ENCODE measurements around the gene PTPRN2.

DNA sequence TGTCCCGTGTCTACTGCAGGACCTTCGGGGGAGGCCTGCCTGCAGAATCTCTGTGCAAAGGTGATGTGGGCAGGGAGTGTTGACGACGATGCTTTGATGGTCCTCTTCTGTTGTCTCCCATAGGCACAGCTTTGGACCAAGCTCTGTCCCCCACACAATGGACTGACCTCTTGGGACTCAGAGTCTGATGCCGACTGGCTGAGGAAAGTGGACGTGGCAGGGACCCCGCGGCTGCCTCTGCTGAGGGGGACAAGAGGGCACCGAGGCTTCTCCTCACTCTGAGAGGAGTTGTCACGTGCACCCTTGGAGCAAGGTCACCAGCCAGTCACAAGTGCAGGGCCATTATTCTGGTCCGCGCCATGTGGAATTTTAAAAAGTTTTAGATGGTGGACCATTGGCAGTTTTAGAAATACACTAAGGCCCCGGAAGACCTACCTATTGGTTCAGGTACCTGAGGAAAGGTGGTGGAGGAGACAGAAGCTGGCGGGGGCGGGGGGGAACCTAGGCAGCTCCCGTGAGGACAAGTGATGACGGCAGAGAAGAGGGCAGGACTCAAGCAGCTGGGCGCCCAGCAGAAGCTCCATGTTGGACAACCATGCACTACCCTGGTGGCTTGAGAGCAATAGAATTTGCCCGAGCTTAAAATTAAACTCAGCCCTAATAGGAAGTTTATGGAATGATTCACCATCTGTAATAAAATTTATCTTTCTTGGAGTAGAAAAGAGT lies 331.4 kb downstream of the PTPRN2 start:
- TF ChIP-seq EZH2 (IDR thresholded peaks at IDR 0.05; ENCODE audit: borderline replicate concordance, low read depth, low read length, poor library complexity, severe bottlenecking): no peak
- TF ChIP-seq, protein P1, sequence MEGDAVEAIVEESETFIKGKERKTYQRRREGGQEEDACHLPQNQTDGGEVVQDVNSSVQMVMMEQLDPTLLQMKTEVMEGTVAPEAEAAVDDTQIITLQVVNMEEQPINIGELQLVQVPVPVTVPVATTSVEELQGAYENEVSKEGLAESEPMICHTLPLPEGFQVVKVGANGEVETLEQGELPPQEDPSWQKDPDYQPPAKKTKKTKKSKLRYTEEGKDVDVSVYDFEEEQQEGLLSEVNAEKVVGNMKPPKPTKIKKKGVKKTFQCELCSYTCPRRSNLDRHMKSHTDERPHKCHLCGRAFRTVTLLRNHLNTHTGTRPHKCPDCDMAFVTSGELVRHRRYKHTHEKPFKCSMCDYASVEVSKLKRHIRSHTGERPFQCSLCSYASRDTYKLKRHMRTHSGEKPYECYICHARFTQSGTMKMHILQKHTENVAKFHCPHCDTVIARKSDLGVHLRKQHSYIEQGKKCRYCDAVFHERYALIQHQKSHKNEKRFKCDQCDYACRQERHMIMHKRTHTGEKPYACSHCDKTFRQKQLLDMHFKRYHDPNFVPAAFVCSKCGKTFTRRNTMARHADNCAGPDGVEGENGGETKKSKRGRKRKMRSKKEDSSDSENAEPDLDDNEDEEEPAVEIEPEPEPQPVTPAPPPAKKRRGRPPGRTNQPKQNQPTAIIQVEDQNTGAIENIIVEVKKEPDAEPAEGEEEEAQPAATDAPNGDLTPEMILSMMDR (conservative IDR thresholded peaks at IDR 0.05; ENCODE audit: low read depth, low read length): no peak

Measured in A673 (cell line).